ENCODE data around the gene TAF6L.

GRCh38 chr11:62752177-62752785, 18.9 kb upstream of the TAF6L start:
- TF ChIP-seq, protein P1, sequence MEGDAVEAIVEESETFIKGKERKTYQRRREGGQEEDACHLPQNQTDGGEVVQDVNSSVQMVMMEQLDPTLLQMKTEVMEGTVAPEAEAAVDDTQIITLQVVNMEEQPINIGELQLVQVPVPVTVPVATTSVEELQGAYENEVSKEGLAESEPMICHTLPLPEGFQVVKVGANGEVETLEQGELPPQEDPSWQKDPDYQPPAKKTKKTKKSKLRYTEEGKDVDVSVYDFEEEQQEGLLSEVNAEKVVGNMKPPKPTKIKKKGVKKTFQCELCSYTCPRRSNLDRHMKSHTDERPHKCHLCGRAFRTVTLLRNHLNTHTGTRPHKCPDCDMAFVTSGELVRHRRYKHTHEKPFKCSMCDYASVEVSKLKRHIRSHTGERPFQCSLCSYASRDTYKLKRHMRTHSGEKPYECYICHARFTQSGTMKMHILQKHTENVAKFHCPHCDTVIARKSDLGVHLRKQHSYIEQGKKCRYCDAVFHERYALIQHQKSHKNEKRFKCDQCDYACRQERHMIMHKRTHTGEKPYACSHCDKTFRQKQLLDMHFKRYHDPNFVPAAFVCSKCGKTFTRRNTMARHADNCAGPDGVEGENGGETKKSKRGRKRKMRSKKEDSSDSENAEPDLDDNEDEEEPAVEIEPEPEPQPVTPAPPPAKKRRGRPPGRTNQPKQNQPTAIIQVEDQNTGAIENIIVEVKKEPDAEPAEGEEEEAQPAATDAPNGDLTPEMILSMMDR (IDR thresholded peaks at IDR 0.05), result no peak
- TF ChIP-seq ZFX (IDR thresholded peaks at IDR 0.05; ENCODE audit: borderline replicate concordance), result no peak

Measured in 22Rv1 (cell line).